ENCODE measurements around the gene AAGAB. TPM values are rescaled to one million over a fixed set of nuclear protein-coding genes. Genes with fewer than 3 reads are reported as not detected.

Gene AAGAB, protein sequence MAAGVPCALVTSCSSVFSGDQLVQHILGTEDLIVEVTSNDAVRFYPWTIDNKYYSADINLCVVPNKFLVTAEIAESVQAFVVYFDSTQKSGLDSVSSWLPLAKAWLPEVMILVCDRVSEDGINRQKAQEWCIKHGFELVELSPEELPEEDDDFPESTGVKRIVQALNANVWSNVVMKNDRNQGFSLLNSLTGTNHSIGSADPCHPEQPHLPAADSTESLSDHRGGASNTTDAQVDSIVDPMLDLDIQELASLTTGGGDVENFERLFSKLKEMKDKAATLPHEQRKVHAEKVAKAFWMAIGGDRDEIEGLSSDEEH
- total RNA-seq: 29.9 and 40.6 TPM in 2 replicates

DNA sequence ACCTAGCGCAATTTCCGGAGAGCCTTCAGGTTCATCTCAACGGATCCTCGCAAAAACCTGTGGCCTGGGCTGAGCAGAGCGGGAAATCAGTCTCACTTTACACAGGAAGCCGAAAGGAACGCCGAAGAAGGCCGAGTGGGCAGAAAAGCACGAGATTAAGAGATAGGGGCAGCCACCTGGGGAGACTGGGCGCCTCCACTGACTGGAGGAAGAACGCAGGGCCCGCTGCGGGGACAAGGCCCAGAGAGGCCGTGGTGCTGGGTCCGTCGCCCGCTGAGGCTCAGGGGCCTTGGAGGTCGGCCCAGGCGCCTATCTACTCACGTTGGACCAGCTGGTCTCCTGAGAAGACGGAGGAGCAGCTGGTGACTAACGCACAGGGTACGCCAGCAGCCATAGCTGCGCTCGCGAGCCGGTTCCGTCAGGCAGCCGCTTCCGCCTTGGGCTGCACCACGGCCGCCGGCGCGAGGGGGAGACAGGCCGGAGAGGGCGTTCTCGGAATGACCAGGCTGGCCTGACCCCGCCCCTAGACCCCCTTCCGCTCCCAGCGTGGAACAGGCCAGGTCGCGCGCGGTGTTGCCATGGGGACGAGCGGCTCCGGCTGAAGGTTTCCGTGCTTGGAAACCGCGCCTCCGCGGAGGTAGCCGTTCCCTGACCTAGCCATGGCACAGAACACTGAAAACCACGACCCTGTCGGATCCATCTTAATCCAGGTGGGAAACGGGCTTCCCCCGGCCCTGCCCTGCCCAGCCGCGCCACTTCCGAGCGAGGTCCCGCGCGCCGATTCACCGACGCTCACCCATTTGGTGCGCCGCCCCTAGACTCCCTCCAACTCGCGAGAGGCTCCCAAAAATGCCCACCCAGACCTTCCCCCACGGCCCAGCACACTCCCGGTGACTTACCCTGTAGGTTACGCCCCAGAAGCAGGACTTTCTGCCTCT lies at the start of gene AAGAB, which contains the start of gene IQCH:
AAGAB (minus strand) TSS at position 424 of the 938 bp plus-strand sequence; CDS start at position 394, 30 bp downstream.
IQCH (plus strand) TSS at position 549 of the 938 bp plus-strand sequence; CDS start at position 660, 111 bp downstream.

Other genes starting within 250 kb of the AAGAB start
- 33.3 and 46.1 TPM in 2 replicates for gene SMAD3, start 189.1 kb downstream of the AAGAB start, total RNA-seq
- gene IQCH, start 125 bp upstream of the AAGAB start, total RNA-seq: 1.9 and 3.5 TPM in 2 replicates

Measured in bronchus fibroblast of lung (primary cell).